Upper lobe of left lung (tissue), 6 donors: ENCODE data around the gene SMYD3. TPM values are rescaled to one million over a fixed set of nuclear protein-coding genes. Genes with fewer than 3 reads are reported as not detected.

Experiments
- ATAC-seq, 2 donors: fragments of 200-7000 bp; cut with Tn5 transposase; one replicate each; pipeline ENCODE4 v1.9.1; 2022; ENCODE audit warnings: mild to moderate bottlenecking in 2 of 2, moderate library complexity in 2 of 2; ENCODE audit not compliant: low FRiP score in 2 of 2
- DNase-seq, 2 donors: peaks; one replicate each; pipeline ENCODE4 v3.0.0-alpha.2; 2019 to 2020
- H3K27ac ChIP-seq, 4 donors: fragments of 200-600 bp; sonication (generic); one replicate each; pipeline ENCODE4 v1.5.1; 2016 to 2019
- H3K27me3 ChIP-seq, 4 donors: fragments of 200-600 bp; sonication (generic); one replicate each; pipeline ENCODE4 v1.5.1; 2017 to 2019
- H3K36me3 ChIP-seq, 4 donors: fragments of 200-600 bp; sonication (generic); one replicate each; pipeline ENCODE4 v1.5.1; 2016 to 2019
- H3K4me1 ChIP-seq, 4 donors: fragments of 200-600 bp; sonication (generic); one replicate each; pipeline ENCODE4 v1.5.1; 2018 to 2019
- H3K4me3 ChIP-seq, 4 donors: fragments of 200-600 bp; sonication (generic); one replicate each; pipeline ENCODE4 v1.5.1; 2017 to 2019; ENCODE audit warnings: mild to moderate bottlenecking in 2 of 4, moderate library complexity in 1 of 4
- H3K9me3 ChIP-seq, 4 donors: fragments of 200-600 bp; sonication (generic); one replicate each; pipeline ENCODE4 v1.5.1; 2018 to 2019
- EP300 ChIP-seq, 4 donors: sonication (generic); formaldehyde crosslinking; IDR thresholded peaks; one replicate each; pipeline ENCODE4 v1.5.1; 2017; ENCODE audit warnings: antibody characterized with exemption in 4 of 4, control low read depth in 2 of 4
- POLR2A ChIP-seq, 4 donors: fragments of 450-650 bp; IDR thresholded peaks; one replicate each; pipeline ENCODE4 v1.5.1; 2016 to 2017; ENCODE audit warnings: antibody characterized with exemption in 4 of 4, mild to moderate bottlenecking in 2 of 4
- POLR2AphosphoS5 ChIP-seq, 2 donors: sonication (generic); formaldehyde crosslinking; IDR thresholded peaks; one replicate each; pipeline ENCODE4 v1.5.1; 2017; ENCODE audit warnings: antibody characterized with exemption in 2 of 2
- WGBS, 2 donors: methylation state at CpG; one replicate each; pipeline ENCODE4 v1.1.5; 2017 to 2018; 5-methylcytosine and 5-hydroxymethylcytosine counted together
- total RNA-seq, 6 donors: library from RNA; depleted of rRNA in 4 of 6; stranded (reverse); fragments of >200 nt in 4 of 6; gene quantifications; one replicate each; pipeline versions ENCODE4 v1.1.0 to v1.2.1, GENCODE V29; 2016 to 2021
- TF ChIP-seq, protein P1 (sequence below), 6 experiments: fragments of 450-650 bp in 4 of 6; fragments of 200-600 bp in 2 of 6; sonication (generic) in 2 of 6; IDR thresholded peaks; one replicate each; pipeline ENCODE4 v1.5.1; 2016 to 2019; ENCODE audit warnings: antibody characterized with exemption in 6 of 6
- donor health status: DM: no; HTN: no; CAD: no; lungs with moderate emphysema.
- donor health status: DM: no; HTN: yes; CAD: no; lungs with severe emphysema.

Gene SMYD3
- total RNA-seq, 6 donors from 2014 or later = 22.7 to 109 (median 34.0) TPM

DNA sequence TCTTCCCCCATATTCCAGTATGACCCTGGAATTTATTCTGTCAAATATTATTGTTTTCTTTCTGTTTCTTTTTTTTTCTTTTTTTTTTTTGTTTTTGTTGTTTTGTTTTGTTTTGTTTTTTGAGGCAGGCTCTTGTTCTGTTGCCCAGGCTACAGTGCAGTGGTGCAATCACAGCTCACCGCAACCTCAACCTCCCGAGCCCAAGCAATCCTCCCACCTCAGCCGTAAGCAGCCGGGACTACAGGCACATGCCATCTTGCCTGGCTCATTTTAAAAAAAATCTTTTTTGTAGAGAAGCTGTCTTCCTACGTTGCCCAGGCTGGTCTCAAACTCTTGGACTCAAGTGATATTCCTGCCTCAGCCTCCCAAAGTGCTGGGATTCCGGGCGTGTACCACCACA, 237.6 kb downstream of the SMYD3 start:
- ATAC-seq (no peak), DNase-seq (no peak)
- no peak for TF ChIP-seq POLR2A (IDR thresholded peaks at IDR 0.05)
- no peak for TF ChIP-seq EP300 (IDR thresholded peaks at IDR 0.05)
- TF ChIP-seq POLR2AphosphoS5 (IDR thresholded peaks at IDR 0.05) = no peak
- TF ChIP-seq, protein P1, sequence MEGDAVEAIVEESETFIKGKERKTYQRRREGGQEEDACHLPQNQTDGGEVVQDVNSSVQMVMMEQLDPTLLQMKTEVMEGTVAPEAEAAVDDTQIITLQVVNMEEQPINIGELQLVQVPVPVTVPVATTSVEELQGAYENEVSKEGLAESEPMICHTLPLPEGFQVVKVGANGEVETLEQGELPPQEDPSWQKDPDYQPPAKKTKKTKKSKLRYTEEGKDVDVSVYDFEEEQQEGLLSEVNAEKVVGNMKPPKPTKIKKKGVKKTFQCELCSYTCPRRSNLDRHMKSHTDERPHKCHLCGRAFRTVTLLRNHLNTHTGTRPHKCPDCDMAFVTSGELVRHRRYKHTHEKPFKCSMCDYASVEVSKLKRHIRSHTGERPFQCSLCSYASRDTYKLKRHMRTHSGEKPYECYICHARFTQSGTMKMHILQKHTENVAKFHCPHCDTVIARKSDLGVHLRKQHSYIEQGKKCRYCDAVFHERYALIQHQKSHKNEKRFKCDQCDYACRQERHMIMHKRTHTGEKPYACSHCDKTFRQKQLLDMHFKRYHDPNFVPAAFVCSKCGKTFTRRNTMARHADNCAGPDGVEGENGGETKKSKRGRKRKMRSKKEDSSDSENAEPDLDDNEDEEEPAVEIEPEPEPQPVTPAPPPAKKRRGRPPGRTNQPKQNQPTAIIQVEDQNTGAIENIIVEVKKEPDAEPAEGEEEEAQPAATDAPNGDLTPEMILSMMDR (IDR thresholded peaks at IDR 0.05) = no peak
- Histone ChIP-seq H3K9me3 (no peaks in the 10 kb centered on the region), H3K4me3 (no peak overlapping the region), H3K36me3 (no peaks in the 10 kb centered on the region), H3K27ac (no peak overlapping the region), H3K27me3 (no peaks in the 10 kb centered on the region), H3K4me1 (no peaks in the 10 kb centered on the region)
- 91 to 95% methylated on average over 7 of the region's 7 CpGs for WGBS, 2 donors

DNA sequence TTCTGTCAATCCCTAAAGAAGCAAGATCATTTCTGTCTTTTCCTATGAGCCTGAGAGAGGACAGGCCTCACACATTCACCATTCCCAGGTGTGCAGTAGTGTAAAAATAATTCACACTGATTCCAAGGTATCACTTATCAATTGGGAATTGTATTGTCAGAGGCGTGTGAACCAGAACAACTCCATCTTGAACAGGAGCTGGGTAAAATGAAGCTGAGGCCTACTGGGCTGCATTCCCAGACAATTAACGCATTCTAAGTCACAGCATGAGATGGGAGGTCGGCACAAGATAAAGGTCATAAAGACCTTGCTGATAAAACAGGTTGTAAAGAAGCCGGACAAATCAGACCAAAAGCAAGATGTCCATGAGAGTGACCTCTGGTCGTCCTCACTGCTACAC, 239.2 kb downstream of the SMYD3 start:
- 89 to 92% methylated on average over 5 of the region's 5 CpGs for WGBS, 2 donors

DNA sequence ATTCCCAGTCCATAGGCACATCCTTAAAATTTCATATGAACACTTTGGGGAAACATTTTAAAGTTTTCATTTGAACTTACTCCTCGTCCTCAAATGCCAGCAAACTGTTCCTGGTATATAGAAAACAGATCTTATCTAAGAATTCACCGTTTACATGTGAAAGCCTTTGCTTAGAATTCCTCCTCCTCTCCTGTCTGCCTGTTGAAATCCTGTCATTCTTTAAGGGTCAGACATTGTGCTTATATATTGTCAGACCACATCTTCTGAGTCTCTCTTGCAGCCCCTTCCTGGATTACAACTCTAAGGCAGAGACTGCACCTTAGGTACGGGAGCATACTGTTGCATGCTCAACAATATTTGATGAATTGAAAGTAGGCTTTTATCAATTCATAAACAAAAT, 239.7 kb downstream of the SMYD3 start:
- H3K4me3 ChIP-seq = no peak overlapping the region
- DNase-seq (no peak), ATAC-seq (no peak)
- H3K27ac ChIP-seq = no peak overlapping the region
- no peak for TF ChIP-seq POLR2A (IDR thresholded peaks at IDR 0.05)
- TF ChIP-seq, protein P1 (IDR thresholded peaks at IDR 0.05) = no peak
- TF ChIP-seq POLR2AphosphoS5 (IDR thresholded peaks at IDR 0.05) = no peak
- WGBS, 2 donors = 67 to 76% methylated on average over 3 of the region's 3 CpGs
- H3K36me3 ChIP-seq = no peaks in the 10 kb centered on the region
- no peaks in the 10 kb centered on the region for H3K9me3 ChIP-seq
- H3K27me3 ChIP-seq = no peaks in the 10 kb centered on the region
- no peaks in the 10 kb centered on the region for H3K4me1 ChIP-seq

More for the DNA sequence above, 239.2 kb downstream of the SMYD3 start:
- H3K4me3 ChIP-seq = no peak overlapping the region
- no peaks in the 10 kb centered on the region for H3K36me3 ChIP-seq
- no peaks in the 10 kb centered on the region for H3K27me3 ChIP-seq
- ATAC-seq (no peak), DNase-seq (no peak)
- no peak overlapping the region for H3K27ac ChIP-seq
- H3K4me1 ChIP-seq = no peaks in the 10 kb centered on the region
- no peaks in the 10 kb centered on the region for H3K9me3 ChIP-seq
- no peak for TF ChIP-seq POLR2A (IDR thresholded peaks at IDR 0.05)
- TF ChIP-seq, protein P1 (IDR thresholded peaks at IDR 0.05) = no peak
- no peak for TF ChIP-seq POLR2AphosphoS5 (IDR thresholded peaks at IDR 0.05)
- no peak for TF ChIP-seq EP300 (IDR thresholded peaks at IDR 0.05)

DNA sequence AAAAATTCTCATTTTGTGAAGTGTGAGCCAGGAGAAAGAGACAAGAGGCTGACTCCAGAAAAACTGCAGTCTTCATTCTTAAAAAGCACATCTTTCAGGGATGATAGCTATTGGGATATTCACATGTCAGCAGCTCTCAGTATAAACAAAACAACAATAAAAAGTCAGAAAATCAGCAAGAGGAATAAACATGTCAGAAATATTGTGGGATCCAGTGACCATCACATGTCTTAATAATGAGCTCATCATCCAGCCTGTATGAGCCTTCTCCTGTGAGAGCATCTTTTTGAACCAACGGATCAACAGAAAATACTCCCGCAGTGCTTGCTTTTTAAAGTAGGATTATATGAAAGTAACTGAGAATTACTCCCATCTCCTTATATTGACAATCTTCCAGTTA, 241.6 kb downstream of the SMYD3 start:
- Histone ChIP-seq H3K4me3 (no peak overlapping the region), H3K36me3 (no peaks in the 10 kb centered on the region), H3K27me3 (no peaks in the 10 kb centered on the region), H3K4me1 (no peaks in the 10 kb centered on the region), H3K9me3 (no peaks in the 10 kb centered on the region), H3K27ac (no peak overlapping the region)
- no peak for TF ChIP-seq EP300 (IDR thresholded peaks at IDR 0.05)
- TF ChIP-seq, protein P1 (IDR thresholded peaks at IDR 0.05) = no peak
- TF ChIP-seq POLR2AphosphoS5 (IDR thresholded peaks at IDR 0.05) = no peak
- TF ChIP-seq POLR2A (IDR thresholded peaks at IDR 0.05) = no peak
- DNase-seq = no peak
- ATAC-seq = no peak
- WGBS, 2 donors = 98 to 100% methylated on average over 2 of the region's 2 CpGs

DNA sequence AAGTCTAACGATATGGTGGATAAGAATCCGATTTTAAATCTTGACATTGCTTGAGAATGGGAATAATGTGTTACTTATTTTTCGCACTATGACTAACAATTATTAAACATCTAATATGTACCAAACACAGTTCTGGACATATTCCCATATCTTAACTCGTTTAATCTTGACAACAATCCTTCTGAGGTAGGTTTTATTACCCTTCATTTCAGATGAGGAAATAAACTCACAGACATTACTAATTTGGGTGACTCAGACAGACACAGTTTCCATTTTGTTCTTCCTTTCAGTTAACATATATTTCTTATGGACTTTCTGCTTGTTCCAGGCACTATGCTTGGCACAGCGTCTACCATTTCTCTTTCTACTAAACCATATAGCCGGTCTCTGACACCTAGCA, 244.8 kb downstream of the SMYD3 start:
- Histone ChIP-seq H3K36me3 (no peaks in the 10 kb centered on the region), H3K27ac (no peak overlapping the region), H3K27me3 (no peaks in the 10 kb centered on the region), H3K4me3 (no peak overlapping the region), H3K4me1 (no peaks in the 10 kb centered on the region), H3K9me3 (peaks cover 0 to 4% (median 0%) of the 10 kb centered on the region in 4 donors)
- TF ChIP-seq EP300 (IDR thresholded peaks at IDR 0.05) (no peak), POLR2AphosphoS5 (IDR thresholded peaks at IDR 0.05) (no peak), POLR2A (IDR thresholded peaks at IDR 0.05) (no peak)
- TF ChIP-seq, protein P1 (IDR thresholded peaks at IDR 0.05) = no peak
- WGBS, 2 donors = 77 to 81% methylated on average over 6 of the region's 6 CpGs
- ATAC-seq (no peak), DNase-seq (no peak)
